NB4 (cell line): ENCODE measurements around the gene SCARB2.

Experiments used
- DNase-seq: peaks from one replicate; pipeline ENCODE4 v3.0.0; 2010; ENCODE audit warnings: low read depth
- H3K4me3 ChIP-seq: one replicate; pipeline ENCODE4 v1.5.1; 2011; ENCODE audit warnings: mild to moderate bottlenecking, low read depth, low read length, moderate library complexity
- MAX ChIP-seq: IDR thresholded peaks from 2 replicates; pipeline ENCODE4 v1.6.1; 2011; ENCODE audit warnings: low read depth, low read length
- MYC ChIP-seq: IDR thresholded peaks from 2 replicates; pipeline ENCODE4 v1.6.1; 2011; ENCODE audit warnings: low read depth, low read length
- POLR2A ChIP-seq: IDR thresholded peaks from 2 replicates; pipeline ENCODE4 v1.6.1; 2011; ENCODE audit warnings: mild to moderate bottlenecking; ENCODE audit not compliant: insufficient read length; ENCODE audit errors: extremely low read depth
- TF ChIP-seq, protein P1 (sequence below): IDR thresholded peaks from one replicate; pipeline ENCODE4 v1.5.1; 2012; ENCODE audit warnings: low read depth, low read length

The SCARB2 gene

GRCh38 chr4:76141241-76141640, 72.4 kb downstream of the SCARB2 start:
- TF ChIP-seq POLR2A: no peak
- TF ChIP-seq, protein P1, sequence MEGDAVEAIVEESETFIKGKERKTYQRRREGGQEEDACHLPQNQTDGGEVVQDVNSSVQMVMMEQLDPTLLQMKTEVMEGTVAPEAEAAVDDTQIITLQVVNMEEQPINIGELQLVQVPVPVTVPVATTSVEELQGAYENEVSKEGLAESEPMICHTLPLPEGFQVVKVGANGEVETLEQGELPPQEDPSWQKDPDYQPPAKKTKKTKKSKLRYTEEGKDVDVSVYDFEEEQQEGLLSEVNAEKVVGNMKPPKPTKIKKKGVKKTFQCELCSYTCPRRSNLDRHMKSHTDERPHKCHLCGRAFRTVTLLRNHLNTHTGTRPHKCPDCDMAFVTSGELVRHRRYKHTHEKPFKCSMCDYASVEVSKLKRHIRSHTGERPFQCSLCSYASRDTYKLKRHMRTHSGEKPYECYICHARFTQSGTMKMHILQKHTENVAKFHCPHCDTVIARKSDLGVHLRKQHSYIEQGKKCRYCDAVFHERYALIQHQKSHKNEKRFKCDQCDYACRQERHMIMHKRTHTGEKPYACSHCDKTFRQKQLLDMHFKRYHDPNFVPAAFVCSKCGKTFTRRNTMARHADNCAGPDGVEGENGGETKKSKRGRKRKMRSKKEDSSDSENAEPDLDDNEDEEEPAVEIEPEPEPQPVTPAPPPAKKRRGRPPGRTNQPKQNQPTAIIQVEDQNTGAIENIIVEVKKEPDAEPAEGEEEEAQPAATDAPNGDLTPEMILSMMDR: no peak
- DNase-seq: no peak
- no peak overlapping the region for H3K4me3 ChIP-seq

- H3K4me3 ChIP-seq: no peak overlapping the region
- no peak for TF ChIP-seq POLR2A
- TF ChIP-seq MYC: no peak
- TF ChIP-seq MAX: no peak
- TF ChIP-seq, protein P1: no peak
- no peak for DNase-seq
Observed at GRCh38 chr4:76127754-76128153, 85.9 kb downstream of the SCARB2 start.

- H3K4me3 ChIP-seq: no peak overlapping the region
- TF ChIP-seq MYC (no peak), MAX (no peak), POLR2A (no peak)
- TF ChIP-seq, protein P1: no peak
- no peak for DNase-seq
Observed at GRCh38 chr4:76125816-76126215, 87.8 kb downstream of the SCARB2 start.

DNA sequence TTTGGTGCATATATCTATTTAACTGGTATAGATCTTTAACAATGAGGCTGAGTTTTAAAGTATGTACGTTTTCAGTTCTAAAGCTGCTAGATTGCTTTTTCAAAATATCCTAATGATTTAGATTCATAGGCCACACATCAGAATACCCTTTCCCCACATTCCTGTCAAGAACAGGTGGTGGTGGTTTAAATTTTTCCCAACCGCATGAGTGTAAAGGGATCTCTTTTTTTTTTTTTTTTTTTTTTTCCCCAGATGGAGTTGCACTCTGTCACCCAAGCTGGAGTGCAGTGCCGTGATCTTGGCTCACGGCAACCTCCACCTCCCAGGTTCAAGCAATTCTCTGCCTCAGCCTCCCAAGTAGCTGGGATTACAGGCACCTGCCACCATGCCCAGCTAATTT, 93.4 kb downstream of the SCARB2 start:
- H3K4me3 ChIP-seq: no peak overlapping the region
- TF ChIP-seq MYC (no peak), POLR2A (no peak), MAX (no peak)
- TF ChIP-seq, protein P1: no peak
- DNase-seq: no peak

DNA sequence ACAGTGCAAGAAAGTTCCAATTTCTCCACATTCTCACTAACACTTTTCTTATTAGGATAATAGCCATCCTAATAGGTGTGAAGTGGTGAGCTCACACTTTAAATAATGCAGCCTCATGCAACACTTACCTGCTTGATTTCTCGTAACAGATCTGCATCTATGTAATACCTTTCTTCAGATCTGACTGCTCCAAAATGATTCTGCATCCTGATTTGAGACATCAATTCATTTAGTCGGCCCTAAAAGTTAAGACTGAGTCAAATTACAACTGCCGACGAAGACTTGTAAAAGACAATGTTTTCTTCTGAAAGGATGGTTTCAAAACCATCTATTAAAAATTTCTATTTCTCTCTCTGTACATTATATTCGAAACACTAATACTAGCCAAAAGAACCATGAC, 96.1 kb downstream of the SCARB2 start:
- no peak overlapping the region for H3K4me3 ChIP-seq
- no peak for DNase-seq
- TF ChIP-seq POLR2A: no peak
- no peak for TF ChIP-seq MYC
- no peak for TF ChIP-seq MAX
- TF ChIP-seq, protein P1: no peak

DNA sequence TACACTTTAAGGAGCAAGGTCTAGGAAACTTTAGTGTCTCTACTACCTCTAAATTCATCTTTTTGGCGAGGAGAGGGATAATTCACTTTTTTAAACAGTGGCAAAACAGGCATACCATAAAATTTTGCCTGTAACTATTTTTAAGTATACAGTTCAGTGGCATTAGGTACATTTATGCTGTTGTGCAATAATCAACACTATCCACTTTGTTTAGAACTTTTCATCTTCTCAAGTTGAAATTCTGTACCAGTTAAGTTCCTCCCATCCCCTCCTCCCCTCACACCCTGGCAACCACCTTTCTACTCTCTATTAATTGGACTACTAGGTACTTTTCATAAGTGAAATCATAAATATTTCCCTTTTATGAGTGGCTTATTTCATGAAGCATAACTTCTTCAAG, 96.8 kb downstream of the SCARB2 start:
- H3K4me3 ChIP-seq: no peak overlapping the region
- TF ChIP-seq MYC: no peak
- no peak for TF ChIP-seq POLR2A
- TF ChIP-seq, protein P1: no peak
- TF ChIP-seq MAX: no peak
- no peak for DNase-seq
